ENCODE results near the gene PRRT2.

- TF ChIP-seq, protein P1, sequence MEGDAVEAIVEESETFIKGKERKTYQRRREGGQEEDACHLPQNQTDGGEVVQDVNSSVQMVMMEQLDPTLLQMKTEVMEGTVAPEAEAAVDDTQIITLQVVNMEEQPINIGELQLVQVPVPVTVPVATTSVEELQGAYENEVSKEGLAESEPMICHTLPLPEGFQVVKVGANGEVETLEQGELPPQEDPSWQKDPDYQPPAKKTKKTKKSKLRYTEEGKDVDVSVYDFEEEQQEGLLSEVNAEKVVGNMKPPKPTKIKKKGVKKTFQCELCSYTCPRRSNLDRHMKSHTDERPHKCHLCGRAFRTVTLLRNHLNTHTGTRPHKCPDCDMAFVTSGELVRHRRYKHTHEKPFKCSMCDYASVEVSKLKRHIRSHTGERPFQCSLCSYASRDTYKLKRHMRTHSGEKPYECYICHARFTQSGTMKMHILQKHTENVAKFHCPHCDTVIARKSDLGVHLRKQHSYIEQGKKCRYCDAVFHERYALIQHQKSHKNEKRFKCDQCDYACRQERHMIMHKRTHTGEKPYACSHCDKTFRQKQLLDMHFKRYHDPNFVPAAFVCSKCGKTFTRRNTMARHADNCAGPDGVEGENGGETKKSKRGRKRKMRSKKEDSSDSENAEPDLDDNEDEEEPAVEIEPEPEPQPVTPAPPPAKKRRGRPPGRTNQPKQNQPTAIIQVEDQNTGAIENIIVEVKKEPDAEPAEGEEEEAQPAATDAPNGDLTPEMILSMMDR (IDR thresholded peaks at IDR 0.05), result no peak
- TF ChIP-seq POLR2A (IDR thresholded peaks at IDR 0.05), result no peak
Measured at GRCh38 chr16:29777576-29778350, 34.2 kb upstream of the PRRT2 start, which contains the start of gene ZG16.
